Right hindlimb (tissue), 1 donor: ENCODE data around the gene CSAD.
"Not testable (repeated sequence)": the region's sequence is repeated elsewhere in the genome, so short reads cannot be mapped to it uniquely, and the experiment has no call there.

Experiments
- DNase-seq: peaks from one replicate; pipeline ENCODE4 v3.0.0-alpha.2; 2018

The CSAD gene

GRCh38 chr12:53143355-53143754 lies 37.4 kb downstream of the CSAD start:
- no peak for DNase-seq

GRCh38 chr12:53133722-53134121 lies 47.0 kb downstream of the CSAD start:
- DNase-seq, result no peak

GRCh38 chr12:53131844-53132243 lies 48.9 kb downstream of the CSAD start:
- no peak for DNase-seq

GRCh38 chr12:53128780-53129569 lies 51.8 kb downstream of the CSAD start:
- no peak for DNase-seq

- DNase-seq, result no peak
These were observed 53.6 kb downstream of the CSAD start for GRCh38 chr12:53127169-53127568.

GRCh38 chr12:53124352-53124723 lies 56.4 kb downstream of the CSAD start:
- no peak for DNase-seq

- DNase-seq, result no peak
These were observed 57.0 kb downstream of the CSAD start for GRCh38 chr12:53123578-53124351.

- no peak for DNase-seq
These were observed 57.7 kb downstream of the CSAD start for GRCh38 chr12:53122961-53123468.

- no peak for DNase-seq
These were observed 59.8 kb downstream of the CSAD start for GRCh38 chr12:53120685-53121525.

- no peak for DNase-seq
These were observed 61.9 kb downstream of the CSAD start for GRCh38 chr12:53118751-53119300.

GRCh38 chr12:53115891-53116648 lies 64.7 kb downstream of the CSAD start:
- DNase-seq, result peak; percentile 36

- DNase-seq, result no peak
These were observed 65.4 kb downstream of the CSAD start for GRCh38 chr12:53115112-53115890.

- DNase-seq, result no peak
These were observed 66.8 kb downstream of the CSAD start for GRCh38 chr12:53113951-53114350.

GRCh38 chr12:53113136-53113705 lies 67.5 kb downstream of the CSAD start:
- DNase-seq, result no peak

- DNase-seq, result not testable (repeated sequence)
These were observed 68.3 kb downstream of the CSAD start for GRCh38 chr12:53112431-53112830.
